HG03469 (cell line): ENCODE measurements around the gene PPP1R15A.
"Not testable (repeated sequence)": the region's sequence is repeated elsewhere in the genome, so short reads cannot be mapped to it uniquely, and the experiment has no call there.

Experiments
- ATAC-seq: cut with Tn5 transposase; IDR thresholded peaks from one replicate; pipeline ENCODE4 v1.9.1; 2021; ENCODE audit warnings: mild to moderate bottlenecking, moderate library complexity, moderate number of reproducible peaks; ENCODE audit not compliant: unreplicated experiment

PPP1R15A gene

DNA sequence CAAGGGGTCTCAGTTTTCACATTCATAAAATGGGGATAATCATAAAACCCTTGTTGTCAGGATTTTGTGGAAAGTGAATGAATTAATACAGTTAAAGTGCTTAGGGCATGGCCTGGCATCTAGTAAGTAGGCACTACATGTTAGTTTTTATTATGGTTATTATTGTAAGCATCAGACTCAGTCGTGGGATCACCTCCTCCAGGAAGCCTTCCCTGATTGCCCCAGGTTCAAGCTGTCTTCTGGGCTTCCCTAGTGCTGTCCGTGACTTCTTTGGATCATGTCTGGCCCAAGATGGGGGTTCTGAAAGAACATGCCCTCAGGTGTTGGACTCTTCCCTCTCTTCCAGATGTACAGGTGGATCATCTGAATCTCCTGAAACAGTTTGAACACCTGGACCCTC is 38.6 kb downstream of the PPP1R15A start:
- ATAC-seq = no peak

- ATAC-seq = no peak
These were observed 41.1 kb downstream of the PPP1R15A start for GRCh38 chr19:48913114-48913889.

DNA sequence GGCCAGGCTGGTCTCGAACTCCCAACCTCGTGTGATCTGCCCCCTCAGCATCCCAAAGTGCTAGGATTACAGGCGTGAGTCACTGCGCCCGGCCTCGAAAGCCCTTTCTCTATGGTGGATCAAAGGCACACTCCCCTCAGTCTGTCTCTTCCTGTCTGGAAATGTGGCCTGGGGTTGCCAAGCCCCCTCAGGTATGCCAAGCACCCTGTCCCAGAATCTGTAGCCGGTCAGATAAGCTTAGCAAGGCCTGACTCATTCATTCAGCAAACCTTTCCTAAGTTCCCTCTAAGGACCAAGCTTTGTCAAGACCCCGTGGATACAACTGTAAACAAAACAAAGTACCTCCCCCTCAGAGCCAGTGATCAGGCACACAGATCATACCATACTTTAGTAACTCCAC is 42.0 kb downstream of the PPP1R15A start:
- ATAC-seq = no peak

- no peak for ATAC-seq
These were observed 43.5 kb downstream of the PPP1R15A start for GRCh38 chr19:48915757-48916156.

- ATAC-seq = no peak
These were observed 45.9 kb downstream of the PPP1R15A start for GRCh38 chr19:48918071-48918470.

DNA sequence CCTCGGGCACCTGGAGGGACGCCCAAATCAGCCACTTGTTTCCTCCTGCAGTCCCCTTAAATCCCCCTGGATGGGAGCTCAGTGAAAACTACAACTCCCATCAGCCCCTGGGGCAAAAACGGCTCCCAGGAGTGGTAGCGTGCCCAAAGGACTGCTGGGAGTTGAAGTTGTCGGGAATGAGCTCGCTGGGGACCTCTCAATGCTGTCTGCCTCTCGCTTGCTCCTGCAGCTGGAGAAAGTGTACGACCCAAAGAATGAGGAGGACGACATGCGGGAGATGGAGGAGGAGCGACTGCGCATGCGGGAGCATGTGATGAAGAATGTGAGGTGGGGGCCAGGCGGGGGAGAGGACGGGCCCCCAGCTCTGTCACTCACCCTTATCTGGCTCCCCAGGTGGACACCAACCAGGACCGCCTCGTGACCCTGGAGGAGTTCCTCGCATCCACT is 46.6 kb downstream of the PPP1R15A start:
- no peak for ATAC-seq

GRCh38 chr19:48919271-48919670 is 47.0 kb downstream of the PPP1R15A start:
- ATAC-seq = not testable (repeated sequence)

- ATAC-seq = no peak
These were observed 48.7 kb downstream of the PPP1R15A start for GRCh38 chr19:48920949-48921348.

DNA sequence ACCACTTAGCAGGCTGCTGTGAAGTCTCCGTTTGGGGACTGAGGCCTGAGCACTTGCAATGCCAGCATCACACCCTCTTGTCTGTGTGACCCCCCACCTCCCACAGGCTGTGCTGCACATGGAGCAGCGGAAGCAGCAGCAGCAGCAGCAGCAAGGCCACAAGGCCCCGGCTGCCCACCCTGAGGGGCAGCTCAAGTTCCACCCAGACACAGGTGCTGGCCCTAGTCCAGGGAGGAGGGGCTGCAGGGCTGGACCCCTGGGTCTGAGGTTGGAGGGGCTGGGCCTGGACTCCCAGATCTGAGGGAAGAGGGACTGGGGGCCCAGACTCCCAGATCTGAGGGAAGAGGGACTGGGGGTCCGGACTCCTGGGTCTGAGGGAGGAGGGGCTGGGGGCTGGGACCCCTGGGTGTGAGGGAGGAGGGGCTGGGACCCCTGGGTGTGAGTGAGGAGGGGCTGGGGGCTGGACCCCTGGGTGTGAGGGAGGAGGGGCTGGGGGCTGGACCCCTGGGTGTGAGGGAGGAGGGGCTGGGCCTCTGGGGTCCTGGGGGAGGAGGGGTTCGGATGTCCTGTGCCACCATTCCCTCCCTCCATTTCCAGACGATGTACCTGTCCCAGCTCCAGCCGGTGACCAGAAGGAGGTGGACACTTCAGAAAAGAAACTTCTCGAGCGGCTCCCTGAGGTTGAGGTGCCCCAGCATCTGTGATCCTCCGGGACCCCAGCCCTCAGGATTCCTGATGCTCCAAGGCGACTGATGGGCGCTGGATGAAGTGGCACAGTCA is 49.7 kb downstream of the PPP1R15A start:
- no peak for ATAC-seq

DNA sequence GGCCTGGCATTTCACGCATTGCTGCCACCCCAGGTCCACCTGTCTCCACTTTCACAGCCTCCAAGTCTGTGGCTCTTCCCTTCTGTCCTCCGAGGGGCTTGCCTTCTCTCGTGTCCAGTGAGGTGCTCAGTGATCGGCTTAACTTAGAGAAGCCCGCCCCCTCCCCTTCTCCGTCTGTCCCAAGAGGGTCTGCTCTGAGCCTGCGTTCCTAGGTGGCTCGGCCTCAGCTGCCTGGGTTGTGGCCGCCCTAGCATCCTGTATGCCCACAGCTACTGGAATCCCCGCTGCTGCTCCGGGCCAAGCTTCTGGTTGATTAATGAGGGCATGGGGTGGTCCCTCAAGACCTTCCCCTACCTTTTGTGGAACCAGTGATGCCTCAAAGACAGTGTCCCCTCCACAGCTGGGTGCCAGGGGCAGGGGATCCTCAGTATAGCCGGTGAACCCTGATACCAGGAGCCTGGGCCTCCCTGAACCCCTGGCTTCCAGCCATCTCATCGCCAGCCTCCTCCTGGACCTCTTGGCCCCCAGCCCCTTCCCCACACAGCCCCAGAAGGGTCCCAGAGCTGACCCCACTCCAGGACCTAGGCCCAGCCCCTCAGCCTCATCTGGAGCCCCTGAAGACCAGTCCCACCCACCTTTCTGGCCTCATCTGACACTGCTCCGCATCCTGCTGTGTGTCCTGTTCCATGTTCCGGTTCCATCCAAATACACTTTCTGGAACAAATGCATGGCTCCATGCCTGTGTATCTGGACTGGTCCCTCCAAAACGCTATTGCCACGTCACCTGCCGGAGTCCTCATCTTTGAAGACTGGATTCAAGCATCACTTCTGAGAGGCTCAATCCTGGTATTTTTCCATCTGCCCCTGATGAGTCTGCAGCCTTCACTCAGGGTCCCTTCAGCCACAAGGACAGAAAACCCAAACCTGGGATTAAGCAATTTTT is 50.6 kb downstream of the PPP1R15A start:
- ATAC-seq = no peak

DNA sequence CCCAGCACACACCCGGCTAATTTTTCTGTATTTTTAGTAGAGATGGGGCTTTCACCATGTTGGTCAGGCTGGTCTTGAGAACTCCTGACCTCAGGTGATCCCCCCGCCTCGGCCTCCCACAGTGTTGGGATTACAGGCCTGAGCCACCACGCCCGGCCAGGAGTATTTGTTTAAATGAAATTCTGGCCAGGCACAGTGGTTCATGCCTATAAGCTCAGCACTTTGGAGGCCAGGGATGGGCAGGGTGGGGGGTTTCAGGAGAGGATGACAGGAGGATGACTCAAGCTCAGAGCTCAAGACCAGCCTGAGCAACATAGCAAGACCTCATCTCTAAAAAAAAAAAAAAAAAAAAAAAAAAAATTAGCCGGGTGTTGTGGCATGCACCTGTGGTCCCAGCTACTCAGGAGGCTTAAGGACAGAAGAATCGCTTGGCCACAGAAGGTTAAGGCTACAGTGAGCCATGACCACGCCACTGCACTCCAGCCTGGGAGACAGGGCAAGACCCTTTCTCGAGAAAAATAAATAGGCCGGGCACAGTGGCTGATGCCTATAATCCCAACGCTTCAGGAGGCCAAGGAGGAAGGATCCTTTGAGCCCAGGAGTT is 53.1 kb downstream of the PPP1R15A start:
- ATAC-seq = no peak
